HK-2 (cell line): ENCODE results near the gene SMYD4.
"Not testable (repeated sequence)": the region's sequence is repeated elsewhere in the genome, so short reads cannot be mapped to it uniquely, and the experiment has no call there.

ENCODE experiments used
- DNase-seq: peaks from one replicate; pipeline ENCODE4 v3.0.0-alpha.2; 2018; ENCODE audit not compliant: unreplicated experiment

SMYD4 gene

GRCh38 chr17:1783271-1783670 is 46.4 kb downstream of the SMYD4 start:
- no peak for DNase-seq

GRCh38 chr17:1782171-1782567 is 47.5 kb downstream of the SMYD4 start:
- no peak for DNase-seq

- DNase-seq = peak; percentile 58
These were observed 50.1 kb downstream of the SMYD4 start for GRCh38 chr17:1779571-1780131.

GRCh38 chr17:1776857-1777256 is 52.8 kb downstream of the SMYD4 start:
- no peak for DNase-seq

- DNase-seq = no peak
These were observed 53.4 kb downstream of the SMYD4 start for GRCh38 chr17:1776328-1776727.

GRCh38 chr17:1774390-1775176 is 55.1 kb downstream of the SMYD4 start:
- no peak for DNase-seq

GRCh38 chr17:1773696-1774181 is 56.0 kb downstream of the SMYD4 start:
- DNase-seq = no peak

- not testable (repeated sequence) for DNase-seq
These were observed 56.6 kb downstream of the SMYD4 start for GRCh38 chr17:1773000-1773695.

- no peak for DNase-seq
These were observed 59.8 kb downstream of the SMYD4 start for GRCh38 chr17:1769822-1770477.

GRCh38 chr17:1767358-1767757 is 62.3 kb downstream of the SMYD4 start:
- no peak for DNase-seq

GRCh38 chr17:1766382-1767135 is 63.1 kb downstream of the SMYD4 start:
- DNase-seq = no peak

GRCh38 chr17:1765576-1765975 is 64.1 kb downstream of the SMYD4 start:
- DNase-seq = no peak

GRCh38 chr17:1764705-1765104 is 65.0 kb downstream of the SMYD4 start:
- DNase-seq = not testable (repeated sequence)

GRCh38 chr17:1764284-1764683 is 65.4 kb downstream of the SMYD4 start:
- no peak for DNase-seq

- no peak for DNase-seq
These were observed 66.5 kb downstream of the SMYD4 start for GRCh38 chr17:1762901-1763898.

GRCh38 chr17:1762233-1762900 is 67.3 kb downstream of the SMYD4 start:
- no peak for DNase-seq

GRCh38 chr17:1759529-1759928 is 70.2 kb downstream of the SMYD4 start:
- DNase-seq = no peak

GRCh38 chr17:1758807-1759206 is 70.9 kb downstream of the SMYD4 start:
- no peak for DNase-seq

GRCh38 chr17:1755827-1756262 is 73.9 kb downstream of the SMYD4 start:
- no peak for DNase-seq
